ENCODE measurements around the gene AUH. TPM values are rescaled to one million over a fixed set of nuclear protein-coding genes. Genes with fewer than 3 reads are reported as not detected.

The AUH gene
- polyA plus RNA-seq, 1 donor from 2014 or later: 42.6 TPM

GRCh38 chr9:91214086-91214485 lies 147.6 kb downstream of the AUH start:
- Histone ChIP-seq H3F3A (ENCODE audit: insufficient read depth, low read length, poor library complexity, severe bottlenecking) (no peaks in the 10 kb centered on the region), H4K20me1 (ENCODE audit: insufficient read depth) (no peaks in the 10 kb centered on the region), H3K79me2 (replicated peaks; ENCODE audit: insufficient read depth, low read length) (no peaks in the 10 kb centered on the region), H3K9ac (ENCODE audit: low read length) (no peak overlapping the region), H3K9me3 (ENCODE audit: low read length) (no peaks in the 10 kb centered on the region), H3K36me3 (ENCODE audit: insufficient read depth, low read length) (no peaks in the 10 kb centered on the region), H3K4me2 (ENCODE audit: low read length) (no peak overlapping the region), H3K27ac (ENCODE audit: low read length) (no peak overlapping the region), H3K4me3 (ENCODE audit: low read length) (no peak overlapping the region), H3K9me2 (ENCODE audit: insufficient read depth, low read length) (no peaks in the 10 kb centered on the region), H3K27me3 (ENCODE audit: insufficient read depth, low read depth, low read length) (no peaks in the 10 kb centered on the region), H2AFZ (ENCODE audit: low read depth, low read length) (no peak overlapping the region)
- TF ChIP-seq RAD21 (conservative IDR thresholded peaks at IDR 0.05) (no peak), EP300 (conservative IDR thresholded peaks at IDR 0.05; ENCODE audit: poor library complexity, severe bottlenecking) (no peak), POLR2AphosphoS5 (IDR thresholded peaks at IDR 0.05) (no peak)

GRCh38 chr9:91212596-91213243 lies 149.0 kb downstream of the AUH start:
- Histone ChIP-seq H3K9me3 (ENCODE audit: low read length) (no peaks in the 10 kb centered on the region), H3K36me3 (ENCODE audit: insufficient read depth, low read length) (no peaks in the 10 kb centered on the region), H4K20me1 (ENCODE audit: insufficient read depth) (no peaks in the 10 kb centered on the region), H3K4me2 (ENCODE audit: low read length) (no peak overlapping the region), H3K9me2 (ENCODE audit: insufficient read depth, low read length) (no peaks in the 10 kb centered on the region), H3K27me3 (ENCODE audit: insufficient read depth, low read depth, low read length) (no peaks in the 10 kb centered on the region), H3K9ac (ENCODE audit: low read length) (no peak overlapping the region), H3K27ac (ENCODE audit: low read length) (no peak overlapping the region), H2AFZ (ENCODE audit: low read depth, low read length) (no peak overlapping the region), H3F3A (ENCODE audit: insufficient read depth, low read length, poor library complexity, severe bottlenecking) (no peaks in the 10 kb centered on the region), H3K79me2 (replicated peaks; ENCODE audit: insufficient read depth, low read length) (no peaks in the 10 kb centered on the region), H3K4me3 (ENCODE audit: low read length) (no peak overlapping the region)
- no peak for TF ChIP-seq EZH2 (IDR thresholded peaks at IDR 0.05; ENCODE audit: borderline replicate concordance, insufficient read depth, low read length, poor library complexity, severe bottlenecking)
- TF ChIP-seq REST (IDR thresholded peaks at IDR 0.05; ENCODE audit: borderline replicate concordance): no peak
- TF ChIP-seq SMC3 (conservative IDR thresholded peaks at IDR 0.05; ENCODE audit: poor library complexity): no peak
- no peak for TF ChIP-seq TAF1 (IDR thresholded peaks at IDR 0.05; ENCODE audit: low read depth)
- TF ChIP-seq MXI1 (conservative IDR thresholded peaks at IDR 0.05; ENCODE audit: poor library complexity, severe bottlenecking): no peak
- no peak for TF ChIP-seq RAD21 (conservative IDR thresholded peaks at IDR 0.05)
- no peak for TF ChIP-seq POLR2AphosphoS5 (IDR thresholded peaks at IDR 0.05)
- no peak for TF ChIP-seq EP300 (conservative IDR thresholded peaks at IDR 0.05; ENCODE audit: poor library complexity, severe bottlenecking)
- TF ChIP-seq CTCF (IDR thresholded peaks at IDR 0.05; ENCODE audit: poor library complexity, severe bottlenecking): no peak
